ENCODE results near the gene INPP5D. TPM values are rescaled to one million over a fixed set of nuclear protein-coding genes. Genes with fewer than 3 reads are reported as not detected.

The INPP5D gene
- total and polyA plus RNA-seq, 2 of the 8 experiments (the other 6 are each of a cell fraction or from before 2014, with no cell fraction given), result 4.5 to 7.1 TPM

GRCh38 chr2:233234264-233234663, 174.1 kb downstream of the INPP5D start (continued):
- TF ChIP-seq USF2 (IDR thresholded peaks at IDR 0.05; ENCODE audit: low read length), result no peak
- no peak for TF ChIP-seq MAX (IDR thresholded peaks at IDR 0.05)
- TF ChIP-seq CHD1 (IDR thresholded peaks at IDR 0.05; ENCODE audit: low read depth, low read length), result no peak

All from H1 (cell line).